Activated CD4-positive, alpha-beta T cell treated with anti-CD3 and anti-CD28 coated beads, Interleukin-2, amount 50 U/mL, for 24 hours (primary cell): Measurements from ENCODE around the gene REEP3.
"Not testable (repeated sequence)": the region's sequence is repeated elsewhere in the genome, so short reads cannot be mapped to it uniquely, and the experiment has no call there.

Source experiments
- DNase-seq, 2 donors: peaks; one replicate each; pipeline ENCODE4 v3.0.0-alpha.2; 2020; ENCODE audit warnings: low read depth in 1 of 2, low spot score in 1 of 2

Gene REEP3

GRCh38 chr10:63547628-63548360 lies 26.6 kb downstream of the REEP3 start:
- DNase-seq: no peak

DNA sequence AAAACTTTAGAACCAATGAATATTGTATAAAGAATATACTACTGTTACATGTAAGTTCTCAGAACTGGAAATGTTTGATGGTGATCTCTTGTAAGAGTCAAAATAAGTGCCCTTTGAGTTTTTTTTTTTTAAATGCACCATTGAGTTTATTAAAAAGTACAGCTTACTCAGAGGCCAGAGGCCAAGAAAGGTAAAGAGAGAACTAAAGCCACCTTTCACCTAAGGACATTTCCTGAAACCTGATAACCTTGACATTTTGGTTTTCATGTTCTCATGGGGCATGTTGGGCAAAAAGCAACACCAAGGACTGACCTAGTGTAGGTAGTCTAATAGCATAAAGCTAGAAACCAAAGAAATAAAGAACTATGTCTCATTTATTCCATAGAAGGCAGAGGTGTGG lies 27.7 kb downstream of the REEP3 start:
- no peak for DNase-seq

- no peak for DNase-seq
These were observed 28.6 kb downstream of the REEP3 start for GRCh38 chr10:63549810-63550209.

DNA sequence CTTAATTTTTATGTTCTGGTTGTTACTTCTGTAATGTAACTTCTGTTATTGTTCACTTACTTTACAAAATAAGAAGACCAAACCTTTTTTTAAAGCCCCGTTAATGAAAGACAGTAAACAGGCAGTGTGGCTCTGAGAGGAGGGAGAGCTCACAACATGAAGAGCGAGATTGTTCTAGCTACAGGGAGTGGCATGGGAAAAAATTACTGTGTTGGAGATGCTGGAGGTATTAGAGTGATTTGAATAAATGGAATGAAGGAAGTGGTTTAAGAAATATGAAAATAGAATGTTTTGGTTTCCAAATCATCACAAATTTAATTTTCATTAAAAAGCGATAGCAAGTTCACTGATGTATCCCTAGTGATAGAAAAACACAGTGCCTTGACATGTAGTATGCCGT lies 31.8 kb downstream of the REEP3 start:
- DNase-seq: no peak

DNA sequence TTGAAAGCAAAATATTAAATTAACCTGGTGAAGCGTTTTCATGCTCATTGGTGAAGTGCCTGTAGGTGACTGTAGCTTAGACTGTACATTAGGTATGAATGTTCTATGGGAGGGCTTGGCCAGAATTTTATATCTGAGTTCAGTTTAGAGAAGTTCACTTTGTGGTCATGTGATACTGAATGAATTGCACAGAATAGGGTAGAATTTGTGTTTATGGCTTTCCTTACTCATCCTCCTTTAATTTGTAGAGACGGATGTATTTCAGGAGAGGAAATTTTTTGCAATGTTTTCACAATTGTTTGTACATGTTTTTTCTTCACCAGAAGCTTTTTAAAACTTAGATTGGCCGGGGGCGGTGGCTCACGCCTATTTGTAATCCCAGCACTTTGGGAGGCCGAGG lies 32.3 kb downstream of the REEP3 start:
- no peak for DNase-seq

GRCh38 chr10:63554657-63555056 lies 33.5 kb downstream of the REEP3 start:
- DNase-seq: no peak

GRCh38 chr10:63555330-63555729 lies 34.1 kb downstream of the REEP3 start:
- no peak for DNase-seq

- no peak for DNase-seq
These were observed 37.1 kb downstream of the REEP3 start for GRCh38 chr10:63558132-63558784.

- no peak for DNase-seq
These were observed 40.1 kb downstream of the REEP3 start for GRCh38 chr10:63561341-63561740.

DNA sequence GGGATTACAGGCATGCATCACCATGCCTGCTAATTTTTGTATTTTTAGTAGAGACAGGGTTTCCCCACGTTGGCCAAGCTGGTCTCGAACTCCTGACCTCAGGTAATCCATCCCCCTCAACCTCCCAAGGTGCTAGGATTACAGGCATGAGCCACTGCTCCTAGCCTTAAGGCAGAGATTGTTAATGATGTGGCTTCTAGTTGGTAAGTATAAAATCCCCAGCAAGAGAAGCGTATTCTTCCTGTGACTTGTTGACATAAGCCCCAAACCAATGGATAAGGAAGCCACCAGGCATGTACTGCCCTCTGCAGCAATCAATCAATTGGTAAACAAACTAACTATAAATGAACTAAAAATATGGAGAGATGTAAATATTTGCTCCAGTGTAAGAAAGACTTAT lies 41.2 kb downstream of the REEP3 start:
- no peak for DNase-seq

GRCh38 chr10:63562857-63563256 lies 41.7 kb downstream of the REEP3 start:
- DNase-seq: no peak

DNA sequence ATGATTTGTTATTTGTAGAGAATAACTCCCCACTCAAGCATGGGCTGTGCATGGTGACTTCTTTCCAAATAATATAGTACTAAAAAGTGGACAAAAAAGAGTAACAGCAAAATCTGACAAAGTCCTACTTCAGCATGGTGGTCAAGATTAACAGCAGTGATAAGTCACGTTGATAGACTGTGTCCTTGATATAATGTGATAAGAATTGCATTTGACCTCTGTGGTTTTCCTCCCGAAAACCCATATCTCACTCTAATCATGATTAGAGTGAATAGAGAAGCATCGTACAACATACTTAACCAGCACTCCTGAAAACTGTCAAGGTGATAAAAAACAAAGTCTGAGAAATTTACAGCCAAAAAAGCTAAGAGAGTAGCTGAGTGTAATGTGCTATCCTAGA lies 42.4 kb downstream of the REEP3 start:
- no peak for DNase-seq

DNA sequence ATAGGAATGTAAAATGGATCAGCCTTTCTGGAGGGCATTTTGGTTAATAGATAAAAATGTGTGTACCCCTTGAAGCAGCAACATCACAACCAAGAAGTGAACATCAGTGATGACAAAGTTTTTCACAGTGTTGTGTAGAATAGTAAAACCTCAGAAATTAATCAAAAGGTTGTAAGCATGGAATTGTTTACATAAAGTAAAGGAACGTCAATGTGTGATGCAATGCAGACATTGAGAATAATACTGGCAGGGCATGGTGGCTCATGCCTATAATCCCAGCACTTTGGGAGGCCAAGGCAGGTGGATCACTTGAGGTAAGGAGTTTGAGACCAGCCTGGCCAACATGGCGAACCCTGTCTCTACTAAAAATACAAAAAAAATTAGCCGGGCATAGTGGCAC lies 43.5 kb downstream of the REEP3 start:
- DNase-seq: not testable (repeated sequence)

- DNase-seq: no peak
These were observed 52.0 kb downstream of the REEP3 start for GRCh38 chr10:63573068-63573697.

DNA sequence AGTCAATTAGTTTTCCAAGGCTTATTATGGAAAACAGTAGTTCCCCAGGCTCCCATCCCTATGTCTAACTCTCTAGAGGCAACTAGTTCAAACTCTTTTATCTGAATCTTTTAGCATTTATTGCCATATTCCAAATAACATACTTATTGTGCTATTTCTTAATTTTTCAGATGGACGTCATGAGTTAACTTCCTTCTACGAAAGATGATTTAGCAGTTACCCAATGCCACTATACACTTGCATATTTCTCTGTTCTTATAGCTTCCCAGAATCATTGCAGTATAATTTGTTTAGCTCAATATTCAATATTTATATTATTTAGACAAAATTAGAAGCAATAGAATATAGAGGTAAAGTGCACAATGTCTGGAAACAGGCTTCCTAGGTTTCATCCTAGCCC lies 52.8 kb downstream of the REEP3 start:
- DNase-seq: no peak

- no peak for DNase-seq
These were observed 55.3 kb downstream of the REEP3 start for GRCh38 chr10:63576501-63576900.

- DNase-seq: no peak
These were observed 57.3 kb downstream of the REEP3 start for GRCh38 chr10:63578501-63578900.

GRCh38 chr10:63579371-63580014 lies 58.3 kb downstream of the REEP3 start:
- no peak for DNase-seq

- DNase-seq: no peak
These were observed 61.5 kb downstream of the REEP3 start for GRCh38 chr10:63582690-63583089.

DNA sequence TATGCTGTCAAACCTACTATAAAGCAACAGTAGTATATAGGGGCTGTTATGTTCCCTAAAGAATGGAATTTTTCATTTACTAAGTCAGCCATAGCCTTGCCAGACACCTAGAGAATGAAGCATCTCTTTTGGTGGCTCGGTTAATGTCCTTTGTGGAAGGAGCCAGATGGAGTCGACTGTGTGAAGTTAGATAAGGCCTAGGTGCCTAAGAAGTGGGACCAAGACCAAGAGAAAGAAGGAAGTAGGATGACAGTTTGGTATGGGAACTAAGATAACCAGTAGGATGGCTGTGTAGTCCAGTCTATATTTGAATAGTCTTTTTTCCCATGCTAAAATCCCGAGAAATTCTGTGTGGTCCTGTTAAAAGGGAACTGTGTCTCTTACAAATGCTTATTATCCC lies 62.2 kb downstream of the REEP3 start:
- no peak for DNase-seq

DNA sequence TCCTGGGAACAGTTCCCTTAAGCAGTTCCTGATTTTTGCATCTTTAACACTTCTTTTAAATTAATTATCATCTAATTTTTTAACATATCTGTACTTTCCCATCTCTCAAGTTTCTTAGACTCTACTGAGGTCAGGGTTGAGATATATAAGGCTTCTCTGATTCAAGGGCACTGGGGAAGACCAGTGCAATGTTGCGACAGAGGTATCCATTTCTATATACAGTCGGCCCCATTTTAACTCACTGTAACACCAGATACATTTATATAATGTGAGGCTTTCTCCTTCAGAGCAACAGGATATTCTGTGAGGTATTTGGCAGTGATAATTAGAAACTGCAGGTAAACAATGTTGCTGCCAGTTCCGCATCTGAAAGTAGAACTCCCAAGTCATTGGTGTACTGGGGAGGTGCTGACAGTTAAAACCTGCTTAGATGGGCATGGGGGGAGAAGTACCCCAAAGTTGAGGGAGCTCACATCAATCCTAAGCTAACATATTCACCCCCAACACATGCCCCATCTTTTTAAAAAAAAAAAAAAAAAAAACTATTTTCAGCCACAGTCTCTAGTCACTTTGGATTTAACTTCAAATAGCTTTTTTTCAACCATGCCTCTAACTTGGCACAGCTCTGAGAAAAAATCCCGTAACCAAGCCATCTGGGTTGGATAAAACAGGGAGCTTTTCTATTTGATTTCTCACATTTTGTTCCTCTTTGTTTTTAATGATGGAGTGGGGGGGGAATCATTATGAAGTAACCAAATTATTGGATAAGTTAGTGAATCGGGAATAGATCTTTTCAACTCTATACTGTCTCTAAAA lies 62.9 kb downstream of the REEP3 start:
- DNase-seq: no peak
